ENCODE measurements around the gene CSPG4. TPM values are rescaled to one million over a fixed set of nuclear protein-coding genes. Genes with fewer than 3 reads are reported as not detected.

CSPG4 gene
- total and polyA plus RNA-seq, 2 of the 8 experiments (the other 6 are each of a cell fraction or from before 2014, with no cell fraction given) = 1.4 to 3.0 TPM

- Histone ChIP-seq H3K27me3 (replicated peaks in 1 of 4; ENCODE audit: control insufficient read depth in 3 of 4, extremely low read depth in 1 of 4, insufficient read depth in 3 of 4, low read length in 3 of 4) (no peaks in the 10 kb centered on the region), H4K20me1 (replicated peaks in 1 of 2; ENCODE audit: control insufficient read depth in 1 of 2, insufficient read depth in 2 of 2, low read length in 2 of 2) (no peaks in the 10 kb centered on the region), H3K9ac (replicated peaks in 1 of 4; ENCODE audit: extremely low read depth in 1 of 4, low read depth in 3 of 4, low read length in 3 of 4) (no peak overlapping the region), H2BK5ac (ENCODE audit: low read depth, low read length) (no peak overlapping the region), H3K27ac (ENCODE audit: low read depth, low read length) (no peak overlapping the region), H3K56ac (replicated peaks; ENCODE audit: insufficient read length, low read depth, low read length) (no peak overlapping the region), H2AK5ac (ENCODE audit: low read depth, low read length) (no peak overlapping the region), H4K5ac (ENCODE audit: insufficient read length, low read depth, low read length) (no peak overlapping the region), H4K8ac (ENCODE audit: extremely low read depth, insufficient read depth, low read length) (no peak overlapping the region), H3K18ac (ENCODE audit: extremely low read depth, low read length) (no peak overlapping the region), H3K4me3 (ENCODE audit: extremely low read depth in 1 of 4, insufficient read depth in 2 of 4, low read depth in 3 of 4, low read length in 4 of 4) (no peak overlapping the region), H3K14ac (ENCODE audit: insufficient read length) (no peak overlapping the region), H3K4me2 (ENCODE audit: insufficient read depth in 1 of 2, low read depth in 2 of 2, low read length in 2 of 2) (no peak overlapping the region), H2AFZ (ENCODE audit: low read length) (no peak overlapping the region), H3K9me3 (ENCODE audit: insufficient read depth in 2 of 2, low read depth in 1 of 2, low read length in 1 of 2) (no peaks in the 10 kb centered on the region), H2BK20ac (ENCODE audit: low read length) (no peak overlapping the region), H4K91ac (replicated peaks; ENCODE audit: insufficient read length, low read length) (no peak overlapping the region), H3K23ac (ENCODE audit: insufficient read length) (no peak overlapping the region), H3K23me2 (ENCODE audit: low read depth, low read length) (no peaks in the 10 kb centered on the region), H3K4ac (replicated peaks; ENCODE audit: insufficient read length, low read depth, low read length) (no peak overlapping the region), H3K4me1 (replicated peaks in 1 of 4; ENCODE audit: control insufficient read depth in 3 of 4, insufficient read depth in 4 of 4, low read length in 3 of 4) (0 out of 7 replicates have a peak, but pooled peaks cover 0 to 2% (median 0%) of the 10 kb centered on the region in 4 experiments), H2BK15ac (ENCODE audit: low read length) (no peak overlapping the region), H2BK12ac (ENCODE audit: low read depth, low read length) (no peak overlapping the region), H2BK120ac (replicated peaks; ENCODE audit: low read depth, low read length) (no peak overlapping the region), H3K36me3 (ENCODE audit: control insufficient read depth in 2 of 4, insufficient read depth in 4 of 4, low read length in 3 of 4) (no peaks in the 10 kb centered on the region), H3K79me2 (ENCODE audit: control insufficient read depth in 1 of 2, insufficient read depth in 2 of 2, low read length in 2 of 2) (no peaks in the 10 kb centered on the region), H3K79me1 (ENCODE audit: low read depth, low read length) (no peaks in the 10 kb centered on the region)
- WGBS, 2 experiments (ENCODE audit: extremely low coverage in 1 of 2, insufficient coverage in 1 of 2, insufficient read length in 1 of 2, insufficient replicate concordance in 2 of 2, low coverage in 1 of 2, low lambda C conversion rate in 2 of 2, missing lambda C conversion rate in 1 of 2) = 89% methylated on average over 4 of the region's 4 CpGs; no CpG with 5 or more reads in 1 of the 2 experiments
- DNase-seq (ENCODE audit: low read depth in 1 of 2, low spot score in 2 of 2) (no peak), FAIRE-seq (no peak)
- ChIA-PET POLR2A (ENCODE audit: partially characterized antibody) (interaction anchor here (1.2 kb wide), 1 partner anchor 16 kb away, joined by 3 read pairs; no protein-coding TSS in a partner anchor), CTCF (ENCODE audit: partially characterized antibody) (interaction anchor here (1.3 kb wide), 1 partner anchor 52 kb away, joined by 4 read pairs; no protein-coding TSS in a partner anchor)
- no peak for TF ChIP-seq SP2 (IDR thresholded peaks at IDR 0.05; ENCODE audit: low read length)
- TF ChIP-seq SP1 (IDR thresholded peaks at IDR 0.05; ENCODE audit: low read depth, low read length) = no peak
- no peak for TF ChIP-seq EGR1 (IDR thresholded peaks at IDR 0.05; ENCODE audit: borderline replicate concordance, low read depth, low read length)
Measured at GRCh38 chr15:75749820-75750219, 37.2 kb upstream of the CSPG4 start.

Data from H1 (cell line).